ENCODE results near the gene TMX1.
"Not testable (repeated sequence)": the region's sequence is repeated elsewhere in the genome, so short reads cannot be mapped to it uniquely, and the experiment has no call there.

TMX1 gene

DNA sequence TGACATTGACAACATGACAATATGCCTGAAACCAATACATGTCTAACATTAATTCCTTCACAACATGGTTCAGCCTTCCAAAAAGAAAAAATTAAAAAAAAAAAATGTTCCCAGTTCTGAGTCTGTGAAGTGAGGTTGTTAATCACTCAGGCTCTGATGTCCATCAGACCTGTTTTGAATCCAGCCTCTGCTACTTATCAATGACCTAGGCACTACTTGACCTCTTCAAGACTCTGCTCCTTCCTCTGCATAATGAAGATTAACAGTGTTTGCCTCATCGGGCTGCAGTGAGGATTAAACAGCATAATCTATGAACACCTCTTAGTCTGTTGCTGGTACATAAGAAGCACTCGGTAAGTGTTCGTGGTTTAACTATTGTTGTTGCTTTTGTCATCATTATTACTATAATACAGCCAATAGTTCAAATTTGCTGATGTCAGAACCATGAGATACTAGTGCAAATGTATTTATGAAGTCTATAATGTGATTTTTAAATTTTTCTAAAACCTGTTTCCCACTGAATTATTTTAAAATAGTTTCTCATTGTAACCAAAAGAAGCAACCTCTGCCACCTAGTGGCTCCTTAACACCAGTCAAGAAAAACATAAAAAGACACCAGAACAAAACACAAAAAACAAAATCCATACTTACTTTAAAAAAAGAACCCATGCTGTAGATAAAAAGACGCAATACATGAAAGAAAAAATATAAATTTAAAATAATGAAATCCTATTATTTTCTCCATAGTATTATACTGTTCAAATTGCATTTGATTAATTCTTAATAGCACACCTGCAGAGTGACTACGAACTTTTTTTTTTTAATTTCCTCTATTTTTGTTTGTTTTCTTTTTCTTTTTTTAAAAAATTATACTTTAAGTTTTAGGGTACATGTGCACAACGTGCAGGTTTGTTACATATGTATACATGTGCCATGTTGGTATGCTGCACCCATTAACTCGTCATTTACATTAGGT lies 20.3 kb upstream of the TMX1 start:
- no peaks in the 10 kb centered on the region for H3K27me3 ChIP-seq (ENCODE audit: insufficient read depth, low read length, poor library complexity, severe bottlenecking)
- H3K4me3 ChIP-seq (ENCODE audit: low read length, poor library complexity, severe bottlenecking): no peak overlapping the region
- H3K36me3 ChIP-seq (ENCODE audit: insufficient read depth, low read length): no peaks in the 10 kb centered on the region
- H4K20me1 ChIP-seq (ENCODE audit: insufficient read depth, low read length, poor library complexity, severe bottlenecking): no peaks in the 10 kb centered on the region
- H3K79me2 ChIP-seq (ENCODE audit: insufficient read depth, low read length): no peaks in the 10 kb centered on the region
- no peak overlapping the region for H3K4me2 ChIP-seq (ENCODE audit: low read depth, low read length, poor library complexity, severe bottlenecking)
- no peak for TF ChIP-seq EZH2phosphoT487 (IDR thresholded peaks at IDR 0.05; ENCODE audit: borderline replicate concordance)
- TF ChIP-seq, protein P1, sequence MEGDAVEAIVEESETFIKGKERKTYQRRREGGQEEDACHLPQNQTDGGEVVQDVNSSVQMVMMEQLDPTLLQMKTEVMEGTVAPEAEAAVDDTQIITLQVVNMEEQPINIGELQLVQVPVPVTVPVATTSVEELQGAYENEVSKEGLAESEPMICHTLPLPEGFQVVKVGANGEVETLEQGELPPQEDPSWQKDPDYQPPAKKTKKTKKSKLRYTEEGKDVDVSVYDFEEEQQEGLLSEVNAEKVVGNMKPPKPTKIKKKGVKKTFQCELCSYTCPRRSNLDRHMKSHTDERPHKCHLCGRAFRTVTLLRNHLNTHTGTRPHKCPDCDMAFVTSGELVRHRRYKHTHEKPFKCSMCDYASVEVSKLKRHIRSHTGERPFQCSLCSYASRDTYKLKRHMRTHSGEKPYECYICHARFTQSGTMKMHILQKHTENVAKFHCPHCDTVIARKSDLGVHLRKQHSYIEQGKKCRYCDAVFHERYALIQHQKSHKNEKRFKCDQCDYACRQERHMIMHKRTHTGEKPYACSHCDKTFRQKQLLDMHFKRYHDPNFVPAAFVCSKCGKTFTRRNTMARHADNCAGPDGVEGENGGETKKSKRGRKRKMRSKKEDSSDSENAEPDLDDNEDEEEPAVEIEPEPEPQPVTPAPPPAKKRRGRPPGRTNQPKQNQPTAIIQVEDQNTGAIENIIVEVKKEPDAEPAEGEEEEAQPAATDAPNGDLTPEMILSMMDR (conservative IDR thresholded peaks at IDR 0.05; ENCODE audit: low read length): peak; percentile 79
- no peaks in the 10 kb centered on the region for H3K4me1 ChIP-seq (ENCODE audit: insufficient read depth, low read length, poor library complexity, severe bottlenecking)
- H3K9ac ChIP-seq (ENCODE audit: low read depth, low read length, poor library complexity, severe bottlenecking): no peak overlapping the region
- no peaks in the 10 kb centered on the region for H3F3A ChIP-seq (ENCODE audit: low read depth)
- peaks cover 3% of the 10 kb centered on the region; the same call in 1 of the 2 replicates for H3K9me3 ChIP-seq (ENCODE audit: insufficient read depth, low read depth, low read length)
- peak overlapping the region; percentile 36; the same call in 1 of the 2 replicates for H2AFZ ChIP-seq (ENCODE audit: low read length)
- H3K9me2 ChIP-seq (replicated peaks; ENCODE audit: low read depth, low read length): no peaks in the 10 kb centered on the region

DNA sequence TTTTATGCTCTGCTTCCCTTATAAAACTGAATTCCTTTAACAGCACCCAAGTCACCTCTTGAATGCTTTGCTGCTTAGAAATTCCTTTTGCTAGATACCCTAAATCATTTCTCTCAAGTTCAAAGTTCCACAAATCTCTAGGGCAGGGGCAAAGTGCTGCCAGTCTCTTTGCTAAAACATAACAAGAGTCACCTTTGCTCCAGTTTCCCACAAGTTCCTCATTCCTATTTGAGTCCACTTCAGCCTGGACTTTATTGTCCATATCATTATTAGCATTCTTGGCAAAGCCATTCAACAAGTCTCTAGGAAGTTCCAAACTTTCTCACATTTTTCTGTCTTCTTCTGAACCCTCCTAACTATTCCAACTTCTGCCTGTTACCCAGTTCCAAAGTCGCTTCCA lies 16.6 kb upstream of the TMX1 start:
- H3K36me3 ChIP-seq (ENCODE audit: insufficient read depth, low read length); H3K79me2 ChIP-seq (ENCODE audit: insufficient read depth, low read length); H2AFZ ChIP-seq (ENCODE audit: low read length); H3K27me3 ChIP-seq (ENCODE audit: insufficient read depth, low read length, poor library complexity, severe bottlenecking); H3F3A ChIP-seq (ENCODE audit: low read depth); H3K9me3 ChIP-seq (ENCODE audit: insufficient read depth, low read depth, low read length); H4K20me1 ChIP-seq (ENCODE audit: insufficient read depth, low read length, poor library complexity, severe bottlenecking); H3K9ac ChIP-seq (ENCODE audit: low read depth, low read length, poor library complexity, severe bottlenecking); H3K4me3 ChIP-seq (ENCODE audit: low read length, poor library complexity, severe bottlenecking); H3K9me2 ChIP-seq (replicated peaks; ENCODE audit: low read depth, low read length); H3K4me2 ChIP-seq (ENCODE audit: low read depth, low read length, poor library complexity, severe bottlenecking); H3K4me1 ChIP-seq (ENCODE audit: insufficient read depth, low read length, poor library complexity, severe bottlenecking): not testable (repeated sequence)

DNA sequence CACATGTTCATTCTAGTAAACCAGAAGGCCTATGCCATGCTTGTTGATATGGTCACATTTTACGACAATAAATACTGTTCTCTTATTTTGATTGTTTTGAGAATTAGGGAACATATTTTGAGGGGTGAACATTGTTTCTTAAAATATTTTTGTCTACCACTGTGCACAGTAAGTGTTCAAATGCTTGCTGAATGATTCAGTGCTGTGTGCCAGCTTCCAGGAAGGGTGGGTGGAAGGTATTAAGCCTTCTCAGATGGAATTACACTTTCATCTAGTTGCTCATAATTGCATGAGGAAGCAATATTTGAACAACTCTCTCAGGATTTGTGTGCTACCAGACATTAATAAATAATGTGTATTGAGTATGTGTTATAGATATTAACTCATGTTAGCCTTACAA lies 15.5 kb upstream of the TMX1 start:
- Histone ChIP-seq H3K9me3 (ENCODE audit: insufficient read depth, low read depth, low read length) (peaks cover 3% of the 10 kb centered on the region; the same call in 1 of the 2 replicates), H3K4me2 (ENCODE audit: low read depth, low read length, poor library complexity, severe bottlenecking) (no peak overlapping the region), H3K4me1 (ENCODE audit: insufficient read depth, low read length, poor library complexity, severe bottlenecking) (no peaks in the 10 kb centered on the region), H3K9me2 (replicated peaks; ENCODE audit: low read depth, low read length) (no peaks in the 10 kb centered on the region), H3K9ac (ENCODE audit: low read depth, low read length, poor library complexity, severe bottlenecking) (no peak overlapping the region), H3F3A (ENCODE audit: low read depth) (no peaks in the 10 kb centered on the region), H3K79me2 (ENCODE audit: insufficient read depth, low read length) (no peaks in the 10 kb centered on the region), H3K27me3 (ENCODE audit: insufficient read depth, low read length, poor library complexity, severe bottlenecking) (no peaks in the 10 kb centered on the region), H3K36me3 (ENCODE audit: insufficient read depth, low read length) (no peaks in the 10 kb centered on the region), H4K20me1 (ENCODE audit: insufficient read depth, low read length, poor library complexity, severe bottlenecking) (no peaks in the 10 kb centered on the region), H2AFZ (ENCODE audit: low read length) (no peak overlapping the region), H3K4me3 (ENCODE audit: low read length, poor library complexity, severe bottlenecking) (no peak overlapping the region)
- TF ChIP-seq, protein P1 (conservative IDR thresholded peaks at IDR 0.05; ENCODE audit: low read length): no peak
- TF ChIP-seq EZH2phosphoT487 (IDR thresholded peaks at IDR 0.05; ENCODE audit: borderline replicate concordance): no peak
